Osteocyte (in vitro differentiated cells): ENCODE measurements around the gene NPTX1. TPM values are rescaled to one million over a fixed set of nuclear protein-coding genes. Genes with fewer than 3 reads are reported as not detected.

Experiments used
- DNase-seq: peaks from one replicate; pipeline ENCODE4 v3.0.0; 2021; ENCODE audit warnings: mixed read lengths; ENCODE audit not compliant: unreplicated experiment; ENCODE audit errors: extremely low spot score
- H3K27ac Mint-ChIP-seq: one replicate; pipeline ENCODE4 v1.8.0; 2021; ENCODE audit warnings: mild to moderate bottlenecking, mixed read lengths; ENCODE audit not compliant: unreplicated experiment
- H3K27me3 Mint-ChIP-seq: one replicate; pipeline ENCODE4 v1.8.0; 2021; ENCODE audit warnings: mixed read lengths; ENCODE audit not compliant: unreplicated experiment
- H3K36me3 Mint-ChIP-seq: one replicate; pipeline ENCODE4 v1.8.0; 2021; ENCODE audit warnings: mixed read lengths; ENCODE audit not compliant: unreplicated experiment
- H3K4me1 Mint-ChIP-seq: one replicate; pipeline ENCODE4 v1.8.0; 2021; ENCODE audit warnings: mixed read lengths; ENCODE audit not compliant: unreplicated experiment
- H3K4me3 Mint-ChIP-seq: one replicate; pipeline ENCODE4 v1.8.0; 2021; ENCODE audit warnings: mild to moderate bottlenecking, moderate library complexity, mixed read lengths; ENCODE audit not compliant: unreplicated experiment
- H3K9me3 Mint-ChIP-seq: one replicate; pipeline ENCODE4 v1.8.0; 2021; ENCODE audit warnings: mixed read lengths; ENCODE audit not compliant: unreplicated experiment
- CTCF ChIP-seq: fragments of 200-600 bp; sonication (generic); IDR thresholded peaks from 2 replicates; pipeline ENCODE4 v1.5.0; 2021; ENCODE audit warnings: antibody characterized with exemption, mild to moderate bottlenecking, moderate library complexity
- total RNA-seq: library from RNA; stranded (reverse); gene quantifications from 2 replicates; pipeline ENCODE4 v1.2.1, GENCODE V29; 2021

The NPTX1 gene
- total RNA-seq, 1 donor from 2014 or later = 2.8 TPM

DNA sequence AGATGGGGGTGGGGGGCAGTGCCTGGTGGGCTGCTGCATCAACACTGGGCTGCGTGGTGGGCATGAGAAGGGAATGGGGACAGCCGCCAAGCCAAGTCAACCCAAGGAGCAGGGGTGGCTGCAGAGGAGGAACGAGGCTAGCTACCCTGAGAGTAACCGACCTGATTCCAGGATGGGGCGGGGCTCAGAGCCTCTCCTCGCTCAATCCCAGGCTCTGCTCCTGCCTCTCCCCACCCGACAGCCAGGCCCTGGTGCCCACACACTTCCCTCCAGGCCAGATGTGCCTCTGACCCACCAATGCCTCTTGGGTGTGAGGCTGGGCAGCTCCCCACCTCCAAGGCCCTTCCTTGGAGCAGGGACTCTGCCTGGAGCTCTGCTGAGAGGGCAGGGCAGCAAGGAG is 2.7 kb downstream of the NPTX1 start:
- no peak for TF ChIP-seq CTCF
- H3K9me3 Mint-ChIP-seq = no peaks in the 10 kb centered on the region
- no peak overlapping the region for H3K27ac Mint-ChIP-seq
- no peak for DNase-seq
- no peak overlapping the region for H3K4me3 Mint-ChIP-seq
- H3K27me3 Mint-ChIP-seq = peaks cover 20% of the 10 kb centered on the region
- H3K4me1 Mint-ChIP-seq = peaks cover 10% of the 10 kb centered on the region
- H3K36me3 Mint-ChIP-seq = no peaks in the 10 kb centered on the region

- Mint-ChIP-seq H3K4me1 (peaks cover 10% of the 10 kb centered on the region), H3K36me3 (no peaks in the 10 kb centered on the region), H3K9me3 (no peaks in the 10 kb centered on the region), H3K4me3 (no peak overlapping the region), H3K27ac (no peak overlapping the region), H3K27me3 (peaks cover 21% of the 10 kb centered on the region)
- DNase-seq = no peak
- no peak for TF ChIP-seq CTCF
Observed at GRCh38 chr17:80472996-80473395, 3.4 kb downstream of the NPTX1 start.

DNA sequence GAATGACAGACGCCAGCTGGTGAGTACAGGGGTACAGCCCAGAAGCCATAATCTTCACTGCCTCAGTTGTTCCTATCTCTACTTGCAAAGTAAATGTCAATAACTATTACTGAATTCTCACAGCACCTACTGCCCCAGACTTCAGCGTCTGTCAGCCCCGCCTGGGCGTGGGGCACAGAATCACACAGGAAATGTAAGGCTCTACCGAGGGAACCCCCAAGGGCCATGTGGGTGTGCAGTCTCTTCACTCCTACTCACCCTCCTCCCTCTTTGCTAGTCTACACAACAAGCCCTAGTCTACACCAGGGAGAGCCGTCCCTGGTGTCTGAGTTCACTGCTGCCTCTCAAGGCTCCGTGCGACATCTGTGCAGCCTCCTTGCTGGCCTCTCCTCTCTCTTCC is 4.5 kb downstream of the NPTX1 start:
- no peak for DNase-seq
- TF ChIP-seq CTCF = no peak
- Mint-ChIP-seq H3K4me1 (peaks cover 10% of the 10 kb centered on the region), H3K27me3 (peaks cover 27% of the 10 kb centered on the region), H3K36me3 (no peaks in the 10 kb centered on the region), H3K4me3 (no peak overlapping the region), H3K9me3 (no peaks in the 10 kb centered on the region), H3K27ac (no peak overlapping the region)

DNA sequence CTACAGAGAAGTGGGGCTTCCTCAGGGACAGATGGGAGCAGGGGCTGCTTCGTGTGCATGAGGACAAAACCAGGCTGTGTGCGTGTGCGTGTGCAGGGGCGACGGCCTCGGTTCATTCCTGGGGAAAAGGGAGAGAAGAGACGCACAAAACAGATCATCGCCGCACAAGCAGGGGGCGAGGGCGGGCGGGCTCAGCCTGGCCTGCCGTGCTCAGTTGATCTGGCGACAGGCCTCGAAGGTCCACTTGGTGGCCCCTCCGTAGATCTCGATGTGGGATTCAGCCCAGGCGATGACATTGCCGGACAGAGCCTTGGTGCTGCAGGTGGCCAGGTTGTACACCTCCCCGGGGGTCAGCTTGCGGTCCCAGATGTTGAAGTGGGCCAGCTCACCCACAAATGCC is 5.8 kb downstream of the NPTX1 start:
- no peaks in the 10 kb centered on the region for H3K36me3 Mint-ChIP-seq
- no peak for TF ChIP-seq CTCF
- H3K27me3 Mint-ChIP-seq = peaks cover 27% of the 10 kb centered on the region
- no peak overlapping the region for H3K4me3 Mint-ChIP-seq
- H3K27ac Mint-ChIP-seq = no peak overlapping the region
- no peak for DNase-seq
- peaks cover 10% of the 10 kb centered on the region for H3K4me1 Mint-ChIP-seq
- no peaks in the 10 kb centered on the region for H3K9me3 Mint-ChIP-seq

- peaks cover 1% of the 10 kb centered on the region for H3K4me1 Mint-ChIP-seq
Observed at GRCh38 chr17:80469667-80470066, 6.7 kb downstream of the NPTX1 start.

More at GRCh38 chr17:80469667-80470066, 6.7 kb downstream of the NPTX1 start:
- no peak overlapping the region for H3K4me3 Mint-ChIP-seq
- no peak overlapping the region for H3K27ac Mint-ChIP-seq
- no peak for DNase-seq
- H3K36me3 Mint-ChIP-seq = no peaks in the 10 kb centered on the region
- H3K27me3 Mint-ChIP-seq = peaks cover 21% of the 10 kb centered on the region
- TF ChIP-seq CTCF = no peak
- no peaks in the 10 kb centered on the region for H3K9me3 Mint-ChIP-seq
